ENCODE results near the gene MACF1. TPM values are rescaled to one million over a fixed set of nuclear protein-coding genes. Genes with fewer than 3 reads are reported as not detected.

Gene MACF1
- total RNA-seq, 4 donors from 2014 or later = 78.7 to 139 (median 113) TPM

DNA sequence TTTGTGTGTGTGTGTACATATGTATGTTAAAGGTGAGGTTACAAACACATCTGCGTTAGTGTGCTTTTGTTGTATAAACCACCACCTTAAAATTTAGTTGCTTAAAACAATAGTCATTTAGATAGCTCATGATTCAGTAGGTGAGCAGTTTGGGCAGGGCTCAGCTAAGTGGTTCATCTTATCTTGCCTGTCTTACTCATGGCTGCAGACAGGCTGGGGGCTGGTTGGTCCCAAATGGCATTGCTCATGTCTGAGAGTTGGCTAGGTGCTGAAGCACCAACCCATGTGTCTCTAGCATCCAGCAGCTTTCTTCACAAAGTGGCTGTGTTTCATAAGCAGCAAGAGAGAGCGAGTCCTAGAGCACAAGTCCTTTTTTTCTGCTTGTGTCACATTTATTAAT lies 91.4 kb downstream of the MACF1 start:
- Histone ChIP-seq H3K36me3 (peaks cover 4 to 82% of the 10 kb centered on the region in 2 donors), H3K4me1 (peaks cover 8 to 21% of the 10 kb centered on the region in 2 donors), H3K9me3 (no peaks in the 10 kb centered on the region), H3K4me3 (no peak overlapping the region), H3K27me3 (no peaks in the 10 kb centered on the region), H3K27ac (no peak overlapping the region)
- ATAC-seq (no peak), DNase-seq (no peak)
- TF ChIP-seq POLR2A (IDR thresholded peaks at IDR 0.05) = no peak
- TF ChIP-seq, protein P1, sequence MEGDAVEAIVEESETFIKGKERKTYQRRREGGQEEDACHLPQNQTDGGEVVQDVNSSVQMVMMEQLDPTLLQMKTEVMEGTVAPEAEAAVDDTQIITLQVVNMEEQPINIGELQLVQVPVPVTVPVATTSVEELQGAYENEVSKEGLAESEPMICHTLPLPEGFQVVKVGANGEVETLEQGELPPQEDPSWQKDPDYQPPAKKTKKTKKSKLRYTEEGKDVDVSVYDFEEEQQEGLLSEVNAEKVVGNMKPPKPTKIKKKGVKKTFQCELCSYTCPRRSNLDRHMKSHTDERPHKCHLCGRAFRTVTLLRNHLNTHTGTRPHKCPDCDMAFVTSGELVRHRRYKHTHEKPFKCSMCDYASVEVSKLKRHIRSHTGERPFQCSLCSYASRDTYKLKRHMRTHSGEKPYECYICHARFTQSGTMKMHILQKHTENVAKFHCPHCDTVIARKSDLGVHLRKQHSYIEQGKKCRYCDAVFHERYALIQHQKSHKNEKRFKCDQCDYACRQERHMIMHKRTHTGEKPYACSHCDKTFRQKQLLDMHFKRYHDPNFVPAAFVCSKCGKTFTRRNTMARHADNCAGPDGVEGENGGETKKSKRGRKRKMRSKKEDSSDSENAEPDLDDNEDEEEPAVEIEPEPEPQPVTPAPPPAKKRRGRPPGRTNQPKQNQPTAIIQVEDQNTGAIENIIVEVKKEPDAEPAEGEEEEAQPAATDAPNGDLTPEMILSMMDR (IDR thresholded peaks at IDR 0.05 in 4 of 5, conservative IDR thresholded peaks at IDR 0.05 in 1 of 5) = no peak
- in situ Hi-C loops (cut with MboI; ENCODE audit: low sequenced_read_pairs in 4 of 4) = no loop called here
- intact Hi-C loops (cut with DNase I; ENCODE audit: low total_unique reads) = no loop called here

DNA sequence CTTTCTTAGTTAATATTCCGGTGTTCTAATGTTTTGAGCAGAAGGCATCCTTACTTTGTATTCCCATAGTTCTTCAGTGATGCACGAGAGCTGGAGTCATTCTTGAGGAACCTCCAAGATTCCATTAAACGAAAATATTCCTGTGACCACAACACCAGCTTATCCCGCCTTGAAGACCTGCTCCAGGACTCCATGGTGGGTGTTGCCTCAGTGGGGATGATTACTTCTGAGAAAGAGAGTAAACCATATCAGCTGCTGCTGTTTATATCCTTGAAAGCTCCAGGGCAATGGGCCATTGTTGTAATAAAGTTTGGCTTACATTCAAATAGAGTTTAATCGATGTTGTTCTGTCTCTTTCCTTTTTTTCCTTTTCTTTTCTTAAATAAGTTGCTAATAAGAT lies 93.1 kb downstream of the MACF1 start:
- H3K27ac ChIP-seq = no peak overlapping the region

DNA sequence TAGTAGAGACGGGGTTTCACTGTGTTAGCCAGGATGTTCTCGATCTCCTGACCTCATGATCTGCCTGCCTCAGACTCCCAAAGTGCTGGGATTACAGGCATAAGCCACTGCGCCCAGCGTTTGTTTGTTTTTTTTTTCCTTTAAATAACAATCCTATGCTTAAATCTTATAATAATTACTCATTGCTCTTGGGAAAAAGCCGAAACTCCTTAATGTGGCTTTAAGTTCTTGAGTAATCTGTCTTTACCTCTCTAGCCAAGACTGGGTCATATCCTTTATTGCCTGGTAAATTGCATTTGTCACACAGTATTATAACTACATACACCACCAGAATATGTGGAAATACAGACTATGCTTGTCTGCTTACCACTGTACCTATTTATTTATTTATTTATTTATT lies 97.1 kb downstream of the MACF1 start:
- H3K4me1 ChIP-seq = no peaks in the 10 kb centered on the region
- no peak overlapping the region for H3K27ac ChIP-seq
- no peak overlapping the region for H3K4me3 ChIP-seq
- ATAC-seq (no peak), DNase-seq (no peak)
- in situ Hi-C loops (cut with MboI; ENCODE audit: low sequenced_read_pairs in 4 of 4) = no loop called here
- H3K36me3 ChIP-seq = peaks cover 0 to 76% of the 10 kb centered on the region in 2 donors
- intact Hi-C loops (cut with DNase I; ENCODE audit: low total_unique reads) = no loop called here
- H3K9me3 ChIP-seq = no peaks in the 10 kb centered on the region
- H3K27me3 ChIP-seq = no peaks in the 10 kb centered on the region
- TF ChIP-seq POLR2A (IDR thresholded peaks at IDR 0.05) = no peak
- TF ChIP-seq, protein P1 (IDR thresholded peaks at IDR 0.05 in 4 of 5, conservative IDR thresholded peaks at IDR 0.05 in 1 of 5) = no peak

More for the DNA sequence above, 93.1 kb downstream of the MACF1 start:
- no peaks in the 10 kb centered on the region for H3K9me3 ChIP-seq
- no peak for ATAC-seq
- H3K4me3 ChIP-seq = no peak overlapping the region
- peaks cover 8 to 21% of the 10 kb centered on the region in 2 donors for H3K4me1 ChIP-seq
- intact Hi-C loops (cut with DNase I; ENCODE audit: low total_unique reads) = no loop called here
- TF ChIP-seq POLR2A (IDR thresholded peaks at IDR 0.05) = no peak
- TF ChIP-seq, protein P1 (IDR thresholded peaks at IDR 0.05 in 4 of 5, conservative IDR thresholded peaks at IDR 0.05 in 1 of 5) = no peak
- H3K36me3 ChIP-seq = peaks cover 4 to 88% of the 10 kb centered on the region in 2 donors
- DNase-seq = no peak
- H3K27me3 ChIP-seq = no peaks in the 10 kb centered on the region
- in situ Hi-C loops (cut with MboI; ENCODE audit: low sequenced_read_pairs in 4 of 4) = no loop called here

DNA sequence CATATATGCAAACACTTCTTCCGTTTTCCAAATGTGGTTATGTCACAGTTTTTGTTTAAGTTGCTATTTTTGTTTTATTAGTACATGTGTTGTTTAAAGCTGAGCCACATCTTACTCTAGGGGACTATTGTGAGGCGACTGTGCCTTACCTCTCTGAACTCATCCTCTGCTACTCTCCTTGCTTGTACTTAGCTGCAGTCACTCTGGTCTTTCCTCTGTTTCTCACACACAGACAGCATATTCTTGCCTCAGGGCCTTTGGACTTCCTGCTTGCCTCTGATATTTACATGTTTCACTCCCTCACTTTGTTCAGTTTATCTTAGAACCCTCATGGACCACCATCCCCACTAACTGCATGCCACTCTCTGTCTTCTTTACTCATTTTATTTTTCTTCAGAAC lies 101.1 kb downstream of the MACF1 start:
- Histone ChIP-seq H3K9me3 (no peaks in the 10 kb centered on the region), H3K36me3 (peaks cover 0 to 55% of the 10 kb centered on the region in 2 donors), H3K4me3 (no peak overlapping the region), H3K27me3 (no peaks in the 10 kb centered on the region), H3K4me1 (no peaks in the 10 kb centered on the region), H3K27ac (no peak overlapping the region)
- intact Hi-C loops (cut with DNase I; ENCODE audit: low total_unique reads) (no loop called here), in situ Hi-C loops (cut with MboI; ENCODE audit: low sequenced_read_pairs in 4 of 4) (no loop called here)
- DNase-seq (no peak), ATAC-seq (no peak)
- TF ChIP-seq POLR2A (IDR thresholded peaks at IDR 0.05) = no peak
- TF ChIP-seq, protein P1 (IDR thresholded peaks at IDR 0.05 in 4 of 5, conservative IDR thresholded peaks at IDR 0.05 in 1 of 5) = no peak

DNA sequence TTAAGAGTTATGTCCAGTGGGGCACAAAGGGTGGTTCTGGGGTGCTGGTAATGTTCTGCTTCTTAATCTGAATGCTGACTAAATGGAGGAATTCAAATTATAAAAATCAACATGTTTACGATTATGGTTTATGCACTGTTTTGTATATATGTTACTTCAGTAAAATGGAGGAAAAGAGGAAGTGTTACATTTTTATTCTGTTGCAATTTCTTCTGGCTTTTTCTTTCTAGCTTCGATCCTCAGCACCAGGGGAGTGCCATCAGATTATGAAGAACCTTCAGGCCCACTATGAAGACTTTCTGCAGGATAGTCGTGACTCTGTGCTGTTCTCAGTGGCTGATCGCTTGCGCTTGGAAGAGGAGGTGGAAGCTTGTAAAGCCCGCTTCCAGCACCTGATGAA lies 105.5 kb downstream of the MACF1 start:
- H3K4me3 ChIP-seq = no peak overlapping the region
- no peak for TF ChIP-seq POLR2A (IDR thresholded peaks at IDR 0.05)
- TF ChIP-seq, protein P1 (IDR thresholded peaks at IDR 0.05 in 4 of 5, conservative IDR thresholded peaks at IDR 0.05 in 1 of 5) = no peak
- H3K27ac ChIP-seq = no peak overlapping the region
- H3K9me3 ChIP-seq = no peaks in the 10 kb centered on the region
- no peak for ATAC-seq
- no peak for DNase-seq
- peaks cover 0 to 62% of the 10 kb centered on the region in 2 donors for H3K36me3 ChIP-seq
- no peaks in the 10 kb centered on the region for H3K4me1 ChIP-seq
- intact Hi-C loops (cut with DNase I; ENCODE audit: low total_unique reads) = no loop called here
- H3K27me3 ChIP-seq = no peaks in the 10 kb centered on the region
- in situ Hi-C loops (cut with MboI; ENCODE audit: low sequenced_read_pairs in 4 of 4) = no loop called here

Measured in gastrocnemius medialis (tissue), 4 donors.